GM23248 (cell line): ENCODE data around the gene GAPVD1. TPM values are rescaled to one million over a fixed set of nuclear protein-coding genes. Genes with fewer than 3 reads are reported as not detected.
A peak's percentile ranks its signal among the peaks of the same experiment; 100 is the strongest.

Experiments used
- DNase-seq: peaks from one replicate; pipeline ENCODE4 v3.0.0-alpha.2; 2015
- H2AFZ ChIP-seq: fragments of 200-600 bp; sonication (generic); 2 replicates; pipeline ENCODE4 v1.6.1; 2016; ENCODE audit warnings: antibody characterized with exemption
- H3F3A ChIP-seq: fragments of 200-600 bp; sonication (generic); 2 replicates; pipeline ENCODE4 v1.6.1; 2016; ENCODE audit warnings: mild to moderate bottlenecking, antibody characterized with exemption, mixed run types; ENCODE audit not compliant: insufficient read depth
- H3K27ac ChIP-seq: fragments of 200-600 bp; sonication (generic); 2 replicates; pipeline ENCODE4 v1.5.1; 2016; ENCODE audit warnings: mild to moderate bottlenecking
- H3K27me3 ChIP-seq: fragments of 200-600 bp; sonication (generic); replicated peaks from 2 replicates; pipeline ENCODE4 v1.6.1; 2016; ENCODE audit warnings: mild to moderate bottlenecking; ENCODE audit not compliant: insufficient read depth
- H3K36me3 ChIP-seq: fragments of 200-600 bp; sonication (generic); 2 replicates; pipeline ENCODE4 v1.6.1; 2016; ENCODE audit warnings: low read depth, mild to moderate bottlenecking
- H3K4me1 ChIP-seq: fragments of 200-600 bp; sonication (generic); 2 replicates; pipeline ENCODE4 v1.6.1; 2016; ENCODE audit warnings: mild to moderate bottlenecking; ENCODE audit not compliant: insufficient read depth
- H3K4me2 ChIP-seq: fragments of 200-600 bp; sonication (generic); one replicate; pipeline ENCODE4 v1.6.1; 2016; ENCODE audit warnings: mild to moderate bottlenecking; ENCODE audit not compliant: unreplicated experiment
- H3K4me3 ChIP-seq: fragments of 200-600 bp; sonication (generic); 2 replicates; pipeline ENCODE4 v1.5.1; 2016; ENCODE audit warnings: mild to moderate bottlenecking
- H3K79me2 ChIP-seq: fragments of 200-600 bp; sonication (generic); 2 replicates; pipeline ENCODE4 v1.6.1; 2016; ENCODE audit warnings: mild to moderate bottlenecking; ENCODE audit not compliant: insufficient read depth
- H3K9ac ChIP-seq: fragments of 200-600 bp; sonication (generic); 2 replicates; pipeline ENCODE4 v1.6.1; 2016; ENCODE audit warnings: mild to moderate bottlenecking
- H3K9me2 ChIP-seq: fragments of 200-600 bp; sonication (generic); 2 replicates; pipeline ENCODE4 v1.6.1; 2016; ENCODE audit warnings: mixed run types, mild to moderate bottlenecking, moderate library complexity; ENCODE audit not compliant: insufficient read depth
- H3K9me3 ChIP-seq: fragments of 200-600 bp; sonication (generic); one replicate; pipeline ENCODE4 v1.6.1; 2017; ENCODE audit warnings: low read depth
- H4K20me1 ChIP-seq: fragments of 200-600 bp; sonication (generic); 2 replicates; pipeline ENCODE4 v1.6.0; 2016; ENCODE audit not compliant: insufficient read depth
- EZH2 ChIP-seq: fragments of 200-600 bp; sonication (generic); IDR thresholded peaks from 2 replicates; pipeline ENCODE4 v1.6.1; 2018; ENCODE audit warnings: antibody characterized with exemption, mild to moderate bottlenecking; ENCODE audit not compliant: insufficient read depth, poor library complexity, severe bottlenecking
- EZH2phosphoT487 ChIP-seq: fragments of 200-600 bp; sonication (generic); IDR thresholded peaks from 2 replicates; pipeline ENCODE4 v1.6.1; 2018; ENCODE audit warnings: antibody characterized with exemption, moderate library complexity, mild to moderate bottlenecking, low read depth; ENCODE audit not compliant: insufficient read depth
- WGBS, 2 experiments: methylation state at CpG; one replicate each; pipeline ENCODE4 v1.1.6; 2015 to 2017; ENCODE audit warnings: low lambda C conversion rate in 2 of 2, low coverage in 1 of 2; ENCODE audit errors: missing lambda C conversion rate in 2 of 2; 5-methylcytosine and 5-hydroxymethylcytosine counted together
- in situ Hi-C: fragments of 300-500 bp; cut with MboI; formaldehyde crosslinking; loops from 2 replicates; pipeline ENCODE4 v1.15.0; 2020
- polyA plus RNA-seq: library from polyadenylated mRNA; unstranded; fragments of >200 nt; fragmentation: Nextera tagmentation; extraction: Ambion mirVana; gene quantifications from 2 replicates; pipeline ENCODE4 v1.2.1, GENCODE V29; 2016
- total RNA-seq: library from RNA; depleted of rRNA; stranded (reverse); fragments of >200 nt; shearing (Covaris generic); gene quantifications from 2 replicates; pipeline ENCODE4 v1.2.3, GENCODE V29; 2014

The GAPVD1 gene
- total and polyA plus RNA-seq, 2 experiments from 2014 or later = 33.6 to 39.5 TPM

DNA sequence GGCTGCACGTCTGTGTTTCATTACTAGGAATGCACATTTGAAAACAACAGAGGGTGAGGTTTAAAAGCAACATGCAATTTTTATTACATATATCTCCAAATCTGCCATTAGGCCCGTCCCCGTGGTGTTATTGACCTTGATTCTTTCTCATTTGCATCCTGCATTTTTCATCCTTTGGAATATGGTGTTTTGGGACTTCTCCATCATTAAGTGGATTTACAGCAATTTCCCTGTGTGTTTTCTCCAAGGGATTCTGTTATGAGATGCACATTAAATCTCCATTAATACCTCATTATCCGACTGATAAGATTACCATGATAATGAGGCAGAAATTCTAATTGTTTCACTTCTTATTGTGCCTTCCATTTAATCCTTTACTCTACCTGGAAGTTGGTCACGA, 117.6 kb downstream of the GAPVD1 start:
- no peak overlapping the region for H3K9ac ChIP-seq
- in situ Hi-C loops = loop anchor here (10.0 kb wide), 1 partner anchor 514 kb away; the partner anchor contains the start of genes ARPC5L and RPL35
- no peak overlapping the region for H3K4me2 ChIP-seq
- no peak for DNase-seq
- no peak overlapping the region for H3K27ac ChIP-seq
- H3K4me1 ChIP-seq = no peaks in the 10 kb centered on the region
- H3F3A ChIP-seq = no peaks in the 10 kb centered on the region
- H3K79me2 ChIP-seq = no peaks in the 10 kb centered on the region
- no peak for TF ChIP-seq EZH2
- TF ChIP-seq EZH2phosphoT487 = no peak
- H3K27me3 ChIP-seq = no peaks in the 10 kb centered on the region; the same call in 1 of the 2 replicates
- H3K9me3 ChIP-seq = no peaks in the 10 kb centered on the region
- H3K4me3 ChIP-seq = no peak overlapping the region
- H2AFZ ChIP-seq = no peak overlapping the region
- 43 to 52% methylated on average over 5 of the region's 5 CpGs for whole genome bisulfite sequencing, 2 experiments
- H4K20me1 ChIP-seq = no peaks in the 10 kb centered on the region
- no peaks in the 10 kb centered on the region for H3K9me2 ChIP-seq
- no peaks in the 10 kb centered on the region for H3K36me3 ChIP-seq

DNA sequence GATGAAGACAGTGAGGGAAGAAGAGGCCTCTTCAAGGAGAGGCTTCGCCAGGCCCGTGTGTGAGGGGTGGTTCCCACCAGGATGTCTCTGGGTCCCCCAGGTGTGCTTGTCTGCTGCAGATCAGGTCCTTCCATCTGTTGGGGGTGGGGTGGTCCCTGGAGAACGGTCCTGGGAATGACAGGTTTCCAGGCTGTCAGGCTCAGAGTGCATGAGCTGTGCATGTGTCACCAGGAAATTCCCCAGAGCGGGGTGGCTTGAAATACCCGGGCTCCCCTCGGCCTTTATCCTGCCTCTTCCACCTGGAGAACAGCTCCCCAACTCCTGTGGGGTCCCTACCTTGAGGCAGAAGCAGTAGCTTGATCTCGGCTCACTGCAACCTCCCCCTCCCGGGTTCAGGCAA, 118.8 kb downstream of the GAPVD1 start:
- in situ Hi-C loops = no loop called here
- TF ChIP-seq EZH2 (no peak), EZH2phosphoT487 (no peak)
- Histone ChIP-seq H2AFZ (no peak overlapping the region), H3F3A (no peaks in the 10 kb centered on the region), H3K27ac (no peak overlapping the region), H3K9ac (no peak overlapping the region), H3K4me2 (no peak overlapping the region), H3K9me2 (no peaks in the 10 kb centered on the region), H3K4me3 (no peak overlapping the region), H3K4me1 (no peaks in the 10 kb centered on the region), H3K9me3 (no peaks in the 10 kb centered on the region), H3K79me2 (no peaks in the 10 kb centered on the region), H4K20me1 (no peaks in the 10 kb centered on the region), H3K36me3 (no peaks in the 10 kb centered on the region), H3K27me3 (no peaks in the 10 kb centered on the region; the same call in 1 of the 2 replicates)
- 56 to 64% methylated on average over 8 of the region's 8 CpGs for WGBS, 2 experiments
- peak; percentile 30 for DNase-seq

DNA sequence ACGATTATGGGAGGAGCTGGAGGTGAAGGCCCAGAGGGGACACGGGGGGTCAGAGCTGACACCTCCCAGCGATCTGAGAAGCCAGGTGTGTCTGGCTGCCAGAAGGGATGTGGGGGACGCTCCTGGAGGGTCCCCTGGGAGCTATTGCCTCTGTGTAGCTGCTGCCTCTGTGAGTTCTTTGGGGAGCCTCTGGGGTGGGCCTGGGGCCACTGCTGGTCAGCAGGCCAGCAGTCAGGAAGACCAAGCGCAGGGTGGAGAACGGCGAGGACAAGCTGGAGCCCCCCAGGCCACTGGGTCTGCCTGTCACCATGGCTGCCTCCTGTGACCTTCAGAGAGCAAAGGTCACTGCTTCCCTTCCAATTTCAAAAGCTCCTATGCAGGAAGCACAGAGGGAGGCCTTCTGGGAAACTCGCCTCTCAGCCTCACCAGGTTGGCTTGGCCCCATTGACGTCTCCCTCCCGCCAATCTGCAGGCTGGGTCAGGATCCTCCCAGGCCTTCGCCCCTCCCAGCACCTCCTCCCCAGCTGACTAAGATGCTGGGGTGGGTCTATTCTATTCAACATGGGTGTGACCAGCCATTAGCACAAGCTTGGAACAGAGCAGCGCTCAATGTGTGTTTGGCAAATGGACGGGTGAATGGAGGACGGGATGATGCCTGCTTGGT, 126.4 kb downstream of the GAPVD1 start:
- H2AFZ ChIP-seq = no peak overlapping the region
- no peaks in the 10 kb centered on the region for H3K9me2 ChIP-seq
- H3F3A ChIP-seq = 0 out of 2 replicates have a peak, but pooled peaks cover under 1% of the 10 kb centered on the region
- H3K4me3 ChIP-seq = no peak overlapping the region
- in situ Hi-C loops = no loop called here
- no peaks in the 10 kb centered on the region for H3K9me3 ChIP-seq
- H3K9ac ChIP-seq = no peak overlapping the region
- no peak for TF ChIP-seq EZH2phosphoT487
- TF ChIP-seq EZH2 = no peak
- H3K27me3 ChIP-seq = no peaks in the 10 kb centered on the region
- H3K36me3 ChIP-seq = no peaks in the 10 kb centered on the region
- H4K20me1 ChIP-seq = no peaks in the 10 kb centered on the region
- H3K4me2 ChIP-seq = no peak overlapping the region
- H3K27ac ChIP-seq = no peak overlapping the region
- no peaks in the 10 kb centered on the region for H3K79me2 ChIP-seq
- peak; percentile 20 for DNase-seq
- 52 to 55% methylated on average over 14 of the region's 14 CpGs for WGBS, 2 experiments
- no peaks in the 10 kb centered on the region for H3K4me1 ChIP-seq

DNA sequence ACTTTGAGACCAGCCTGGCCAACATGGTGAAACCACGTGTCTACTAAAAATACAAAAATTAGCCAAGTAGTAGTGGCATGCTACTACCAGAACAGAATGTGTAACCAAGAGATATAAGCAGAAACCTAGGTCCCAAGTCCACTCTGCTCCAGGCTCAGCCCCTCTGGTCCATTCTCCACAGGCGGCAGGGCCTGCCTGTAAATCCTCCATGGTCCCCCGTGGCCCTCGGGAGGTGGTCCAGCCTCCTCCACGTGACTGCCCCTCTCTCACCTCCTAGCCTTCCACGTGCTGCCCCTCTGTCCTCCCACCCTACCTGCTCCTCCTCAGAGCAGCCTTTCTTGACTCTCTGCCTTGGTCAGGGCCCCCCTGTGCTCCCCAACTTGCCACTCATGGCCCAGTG, 127.4 kb downstream of the GAPVD1 start:
- DNase-seq = no peak
- no peak overlapping the region for H3K4me2 ChIP-seq
- in situ Hi-C loops = no loop called here
- H3K9ac ChIP-seq = no peak overlapping the region
- TF ChIP-seq EZH2 (no peak), EZH2phosphoT487 (no peak)
- 0 out of 2 replicates have a peak, but pooled peaks cover 7% of the 10 kb centered on the region for H3F3A ChIP-seq
- no peaks in the 10 kb centered on the region for H3K9me2 ChIP-seq
- H4K20me1 ChIP-seq = no peaks in the 10 kb centered on the region
- H2AFZ ChIP-seq = no peak overlapping the region
- WGBS, 2 experiments = 42 to 60% methylated on average over 6 of the region's 6 CpGs
- 0 out of 2 replicates have a peak, but pooled peaks cover 6% of the 10 kb centered on the region for H3K4me1 ChIP-seq
- no peak overlapping the region for H3K27ac ChIP-seq
- H3K4me3 ChIP-seq = no peak overlapping the region
- H3K9me3 ChIP-seq = no peaks in the 10 kb centered on the region
- no peaks in the 10 kb centered on the region for H3K27me3 ChIP-seq
- no peaks in the 10 kb centered on the region for H3K36me3 ChIP-seq
- H3K79me2 ChIP-seq = no peaks in the 10 kb centered on the region
